Loucy (cell line): ENCODE results near the gene BCL11A.

Source experiments
- H2AFZ ChIP-seq: fragments of 200-600 bp; sonication (generic); 2 replicates; pipeline ENCODE4 v1.6.0; 2016; ENCODE audit warnings: antibody characterized with exemption, mild to moderate bottlenecking, low read length, moderate library complexity
- H3F3A ChIP-seq: fragments of 200-600 bp; 2 replicates; pipeline ENCODE4 v1.6.0; 2016; ENCODE audit warnings: antibody characterized with exemption, low read depth, mild to moderate bottlenecking
- H3K27me3 ChIP-seq: fragments of 200-600 bp; sonication (generic); 2 replicates; pipeline ENCODE4 v1.6.1; 2014; ENCODE audit warnings: low read length, mild to moderate bottlenecking; ENCODE audit not compliant: insufficient read depth, poor library complexity, severe bottlenecking
- H3K36me3 ChIP-seq: fragments of 200-600 bp; sonication (generic); 2 replicates; pipeline ENCODE4 v1.6.1; 2016; ENCODE audit warnings: low read length; ENCODE audit not compliant: insufficient read depth
- H3K4me1 ChIP-seq: fragments of 200-600 bp; sonication (generic); 2 replicates; pipeline ENCODE4 v1.5.1; 2014; ENCODE audit warnings: low read length, mild to moderate bottlenecking; ENCODE audit not compliant: insufficient read depth, poor library complexity, severe bottlenecking
- H3K4me2 ChIP-seq: fragments of 200-600 bp; sonication (generic); 2 replicates; pipeline ENCODE4 v1.6.0; 2014; ENCODE audit warnings: antibody characterized with exemption, low read length, low read depth, mild to moderate bottlenecking; ENCODE audit not compliant: poor library complexity, severe bottlenecking
- H3K4me3 ChIP-seq: fragments of 200-600 bp; sonication (generic); 2 replicates; pipeline ENCODE4 v1.5.1; 2014; ENCODE audit warnings: low read length, mild to moderate bottlenecking, mixed read lengths; ENCODE audit not compliant: poor library complexity, severe bottlenecking
- H3K79me2 ChIP-seq: fragments of 200-600 bp; sonication (generic); 2 replicates; pipeline ENCODE4 v1.6.1; 2014; ENCODE audit warnings: low read length; ENCODE audit not compliant: insufficient read depth
- H3K9ac ChIP-seq: fragments of 200-600 bp; sonication (generic); 2 replicates; pipeline ENCODE4 v1.6.0; 2014; ENCODE audit warnings: mild to moderate bottlenecking, low read depth, low read length, moderate library complexity; ENCODE audit not compliant: poor library complexity, severe bottlenecking
- H3K9me2 ChIP-seq: fragments of 200-600 bp; sonication (generic); replicated peaks from 2 replicates; pipeline ENCODE4 v1.6.1; 2016; ENCODE audit warnings: low read depth, low read length, mixed read lengths
- H3K9me3 ChIP-seq: fragments of 200-600 bp; sonication (generic); 2 replicates; pipeline ENCODE4 v1.6.1; 2014; ENCODE audit warnings: mild to moderate bottlenecking, antibody characterized with exemption, low read length, low read depth; ENCODE audit not compliant: insufficient read depth
- H4K20me1 ChIP-seq: fragments of 200-600 bp; sonication (generic); 2 replicates; pipeline ENCODE4 v1.6.0; 2014; ENCODE audit warnings: antibody characterized with exemption, low read length, mild to moderate bottlenecking; ENCODE audit not compliant: insufficient read depth, poor library complexity, severe bottlenecking
- CTCF ChIP-seq: fragments of 200-600 bp; sonication (generic); conservative IDR thresholded peaks from 2 replicates; pipeline ENCODE4 v1.5.1; 2014; ENCODE audit warnings: mild to moderate bottlenecking, antibody characterized with exemption, low read length
- EZH2phosphoT487 ChIP-seq: fragments of 200-600 bp; IDR thresholded peaks from 2 replicates; pipeline ENCODE4 v1.6.1; 2018; ENCODE audit warnings: antibody characterized with exemption, mild to moderate bottlenecking, moderate library complexity, borderline replicate concordance

The BCL11A gene

GRCh38 chr2:60490848-60491247 is 62.6 kb downstream of the BCL11A start:
- H4K20me1 ChIP-seq: no peaks in the 10 kb centered on the region
- no peak overlapping the region for H3K4me2 ChIP-seq
- no peak overlapping the region for H3K9ac ChIP-seq
- H3K36me3 ChIP-seq: peaks cover 5% of the 10 kb centered on the region; the same call in 1 of the 2 replicates
- H3K79me2 ChIP-seq: no peaks in the 10 kb centered on the region
- no peak for TF ChIP-seq CTCF
- TF ChIP-seq EZH2phosphoT487: no peak
- no peak overlapping the region for H2AFZ ChIP-seq
- no peaks in the 10 kb centered on the region for H3K4me1 ChIP-seq
- no peaks in the 10 kb centered on the region for H3F3A ChIP-seq
- H3K9me3 ChIP-seq: no peaks in the 10 kb centered on the region
- H3K9me2 ChIP-seq: no peaks in the 10 kb centered on the region
- H3K27me3 ChIP-seq: no peaks in the 10 kb centered on the region
- no peak overlapping the region for H3K4me3 ChIP-seq

- Histone ChIP-seq H4K20me1 (no peaks in the 10 kb centered on the region), H2AFZ (no peak overlapping the region), H3K9me3 (no peaks in the 10 kb centered on the region), H3K4me3 (no peak overlapping the region), H3K27me3 (no peaks in the 10 kb centered on the region), H3K9ac (no peak overlapping the region), H3K4me1 (no peaks in the 10 kb centered on the region), H3K79me2 (no peaks in the 10 kb centered on the region), H3K4me2 (no peak overlapping the region), H3K36me3 (peaks cover 5% of the 10 kb centered on the region; the same call in 1 of the 2 replicates), H3K9me2 (no peaks in the 10 kb centered on the region), H3F3A (no peaks in the 10 kb centered on the region)
- no peak for TF ChIP-seq CTCF
- no peak for TF ChIP-seq EZH2phosphoT487
Observed at GRCh38 chr2:60490441-60490840, 63.0 kb downstream of the BCL11A start.

GRCh38 chr2:60489289-60489688 is 64.2 kb downstream of the BCL11A start:
- peaks cover 5% of the 10 kb centered on the region; the same call in 1 of the 2 replicates for H3K36me3 ChIP-seq
- no peak overlapping the region for H2AFZ ChIP-seq
- no peak overlapping the region for H3K4me3 ChIP-seq
- H3K9ac ChIP-seq: no peak overlapping the region
- no peak for TF ChIP-seq EZH2phosphoT487
- no peak for TF ChIP-seq CTCF
- H3F3A ChIP-seq: no peaks in the 10 kb centered on the region
- H4K20me1 ChIP-seq: no peaks in the 10 kb centered on the region
- H3K9me3 ChIP-seq: no peaks in the 10 kb centered on the region
- H3K79me2 ChIP-seq: no peaks in the 10 kb centered on the region
- H3K9me2 ChIP-seq: no peaks in the 10 kb centered on the region
- no peaks in the 10 kb centered on the region for H3K27me3 ChIP-seq
- no peaks in the 10 kb centered on the region for H3K4me1 ChIP-seq
- H3K4me2 ChIP-seq: no peak overlapping the region
